GM19463 (cell line): Measurements from ENCODE around the gene GPC1.

Experiments
- ATAC-seq: cut with Tn5 transposase; IDR thresholded peaks from one replicate; pipeline ENCODE4 v1.9.1; 2021; ENCODE audit warnings: mild to moderate bottlenecking, moderate library complexity; ENCODE audit not compliant: unreplicated experiment

The GPC1 gene

GRCh38 chr2:240430595-240430994 lies 4.9 kb upstream of the GPC1 start:
- ATAC-seq = no peak

GRCh38 chr2:240431271-240431660 lies 4.2 kb upstream of the GPC1 start:
- ATAC-seq = no peak

GRCh38 chr2:240431661-240432424 lies 3.6 kb upstream of the GPC1 start:
- no peak for ATAC-seq

GRCh38 chr2:240432430-240432819 lies 3.0 kb upstream of the GPC1 start:
- no peak for ATAC-seq

- ATAC-seq = no peak
Observed at GRCh38 chr2:240432820-240433801, 2.4 kb upstream of the GPC1 start.

GRCh38 chr2:240433973-240434727 lies 1.3 kb upstream of the GPC1 start:
- ATAC-seq = no peak

- peak; percentile 62 for ATAC-seq
Observed at GRCh38 chr2:240434728-240435456, 571 bp upstream of the GPC1 start.

GRCh38 chr2:240435948-240436682 lies 652 bp downstream of the GPC1 start:
- ATAC-seq = no peak

GRCh38 chr2:240436683-240437550 lies 1.5 kb downstream of the GPC1 start:
- ATAC-seq = no peak

GRCh38 chr2:240437551-240437860 lies 2.0 kb downstream of the GPC1 start:
- ATAC-seq = no peak

GRCh38 chr2:240437861-240438809 lies 2.7 kb downstream of the GPC1 start:
- no peak for ATAC-seq

GRCh38 chr2:240438810-240439697 lies 3.6 kb downstream of the GPC1 start:
- ATAC-seq = no peak

- no peak for ATAC-seq
Observed at GRCh38 chr2:240439698-240440151, 4.3 kb downstream of the GPC1 start.

- no peak for ATAC-seq
Observed at GRCh38 chr2:240440251-240440650, 4.8 kb downstream of the GPC1 start.

- ATAC-seq = no peak
Observed at GRCh38 chr2:240440704-240441320, 5.3 kb downstream of the GPC1 start.

GRCh38 chr2:240441326-240441992 lies 6.0 kb downstream of the GPC1 start:
- no peak for ATAC-seq
